Muscle of arm (tissue), 14 donors: ENCODE data around the gene OR51Q1. TPM values are rescaled to one million over a fixed set of nuclear protein-coding genes. Genes with fewer than 3 reads are reported as not detected.

Source experiments
- DNase-seq: peaks from one replicate; pipeline ENCODE4 v3.0.0-alpha.2; 2013
- long read RNA-seq, 11 donors: transcript quantifications; one replicate each; lab custom pipeline, GENCODE V29; 2026
- polyA plus RNA-seq, 12 donors: library from polyadenylated mRNA; unstranded; fragments of 120-200 nt; gene quantifications; one replicate each; pipeline ENCODE4 v1.2.1, GENCODE V29; 2013; ENCODE audit not compliant: insufficient read length in 12 of 12

OR51Q1 gene
- not detected for polyA plus RNA-seq
- long read RNA-seq, donor 1, result 0 reads
- long read RNA-seq, donor 2, result 0 reads
- long read RNA-seq, donor 3, result 0 reads
- long read RNA-seq, donor 4, result 0 reads
- long read RNA-seq, donor 5, result 0 reads
- long read RNA-seq, donor 6, result 0 reads
- long read RNA-seq, donor 7, result 0 reads
- long read RNA-seq, donor 8, result 0 reads
- long read RNA-seq, donor 9, result 0 reads
- long read RNA-seq, donor 10, result 0 reads
- long read RNA-seq, donor 11, result 0 reads

GRCh38 chr11:5421811-5422210 lies at the start of gene OR51Q1:
TSS of gene OR51Q1 (plus strand) at chr11:5422111. CDS start at chr11:5422201, 90 bp downstream.
- no peak for DNase-seq

- DNase-seq, result peak; percentile 3
Observed at GRCh38 chr11:5380740-5381342, 41.1 kb upstream of the OR51Q1 start.

GRCh38 chr11:5383576-5383975 lies 38.3 kb upstream of the OR51Q1 start, which contains the start of gene OR51M1:
TSS of gene OR51M1 (plus strand) at chr11:5383812. CDS start at chr11:5389399, 5,587 bp downstream.
- DNase-seq, result no peak

- no peak for DNase-seq
Observed at GRCh38 chr11:5384335-5384734, 37.6 kb upstream of the OR51Q1 start.

- no peak for DNase-seq
Observed at GRCh38 chr11:5390210-5390609, 31.7 kb upstream of the OR51Q1 start.

- DNase-seq, result no peak
Observed at GRCh38 chr11:5394091-5394490, 27.8 kb upstream of the OR51Q1 start.

GRCh38 chr11:5398936-5399335 lies 23.0 kb upstream of the OR51Q1 start:
- no peak for DNase-seq

- no peak for DNase-seq
Observed at GRCh38 chr11:5405173-5405572, 16.7 kb upstream of the OR51Q1 start.

GRCh38 chr11:5420993-5421392 lies 918 bp upstream of the OR51Q1 start:
- DNase-seq, result no peak

GRCh38 chr11:5423131-5423530 lies 1.2 kb downstream of the OR51Q1 start:
- DNase-seq, result no peak

- no peak for DNase-seq
Observed at GRCh38 chr11:5441414-5441813, 19.5 kb downstream of the OR51Q1 start, which contains the start of gene OR51I1. TSS of gene OR51I1 (minus strand) at chr11:5441514. CDS start at chr11:5441514, 0 bp downstream.

GRCh38 chr11:5443835-5444393 lies 22.0 kb downstream of the OR51Q1 start:
- DNase-seq, result no peak

GRCh38 chr11:5449023-5449422 lies 27.1 kb downstream of the OR51Q1 start, which contains the start of gene OR51I2:
TSS of gene OR51I2 (plus strand) at chr11:5449323. CDS start at chr11:5453489, 4,166 bp downstream.
- no peak for DNase-seq

- DNase-seq, result no peak
Observed at GRCh38 chr11:5449432-5449831, 27.5 kb downstream of the OR51Q1 start.

GRCh38 chr11:5460983-5461621 lies 39.2 kb downstream of the OR51Q1 start:
- DNase-seq, result no peak

- DNase-seq, result no peak
Observed at GRCh38 chr11:5467527-5467926, 45.6 kb downstream of the OR51Q1 start.

Other genes with a start within 250 kb of the OR51Q1 start
- not detected for gene OR51V1, start 221.4 kb upstream of the OR51Q1 start, polyA plus RNA-seq
- gene HBB, start 195.0 kb upstream of the OR51Q1 start, polyA plus RNA-seq, result 1,000 to 10,000 TPM in 2 of 12 donors, 100 to 1,000 TPM in 9, not detected in 1; 100 to 1,375 (median 373) TPM
- under 1 TPM in 7 of 12 donors, not detected in 5; 0.25 to 0.80 (median 0.38) TPM for gene HBD, start 187.6 kb upstream of the OR51Q1 start, polyA plus RNA-seq
- gene HBG1, start 172.3 kb upstream of the OR51Q1 start, polyA plus RNA-seq, result 1,000 to 10,000 TPM in 2 of 12 donors, 100 to 1,000 TPM in 3, 10 to 100 TPM in 2, 1 to 10 TPM in 4, not detected in 1; 4.2 to 8,722 (median 70.4) TPM
- over 10,000 TPM in 2 of 12 donors, 1,000 to 10,000 TPM in 9, 100 to 1,000 TPM in 1; 964 to 18,217 (median 4,493) TPM for gene HBG2, start 167.3 kb upstream of the OR51Q1 start, polyA plus RNA-seq
- gene HBE1, start 152.2 kb upstream of the OR51Q1 start, polyA plus RNA-seq, result 10 to 100 TPM in 7 of 12 donors, 1 to 10 TPM in 4, not detected in 1; 1.4 to 85.4 (median 19.9) TPM
- gene OR51B4, start 120.2 kb upstream of the OR51Q1 start, polyA plus RNA-seq, result under 1 TPM in 1 of 12 donors, not detected in 11; 0.33 TPM
- not detected for gene OR51B2, start 97.8 kb upstream of the OR51Q1 start, polyA plus RNA-seq
- under 1 TPM in 6 of 12 donors, not detected in 6; 0.14 to 0.37 (median 0.19) TPM for gene OR51B5, start 78.6 kb upstream of the OR51Q1 start, polyA plus RNA-seq
- gene OR51B6, start 70.6 kb upstream of the OR51Q1 start, polyA plus RNA-seq, result not detected
- gene OR51M1, start 38.3 kb upstream of the OR51Q1 start, polyA plus RNA-seq, result not detected
- not detected for gene OR51I1, start 19.4 kb downstream of the OR51Q1 start, polyA plus RNA-seq
- not detected for gene OR51I2, start 27.2 kb downstream of the OR51Q1 start, polyA plus RNA-seq
- gene OR52D1, start 66.6 kb downstream of the OR51Q1 start, polyA plus RNA-seq, result not detected
- not detected for gene UBQLN3, start 87.8 kb downstream of the OR51Q1 start, polyA plus RNA-seq
- under 1 TPM in 10 of 12 donors, not detected in 2; 0.11 to 0.77 (median 0.17) TPM for gene UBQLNL, start 94.6 kb downstream of the OR51Q1 start, polyA plus RNA-seq
- under 1 TPM in 1 of 12 donors, not detected in 11; 0.29 TPM for gene OR52H1, start 126.4 kb downstream of the OR51Q1 start, polyA plus RNA-seq
- under 1 TPM in 1 of 12 donors, not detected in 11; 0.17 TPM for gene OR52B6, start 158.8 kb downstream of the OR51Q1 start, polyA plus RNA-seq
- gene TRIM6, start 174.5 kb downstream of the OR51Q1 start, polyA plus RNA-seq, result 1 to 10 TPM in 8 of 12 donors, under 1 TPM in 2, not detected in 2; 0.93 to 3.6 (median 1.3) TPM
- 1 to 10 TPM in 10 of 12 donors, not detected in 2; 2.9 to 9.6 (median 4.4) TPM for gene TRIM34, start 202.9 kb downstream of the OR51Q1 start, polyA plus RNA-seq